Heart left ventricle (tissue), 16 donors: Measurements from ENCODE around the gene KCNC1. TPM values are rescaled to one million over a fixed set of nuclear protein-coding genes. Genes with fewer than 3 reads are reported as not detected.

Experiments
- ATAC-seq, 4 donors: fragments of 200-7000 bp; cut with Tn5 transposase; one replicate each; pipeline ENCODE4 v1.9.1; 2020 to 2022; ENCODE audit warnings: moderate library complexity in 4 of 4, mild to moderate bottlenecking in 3 of 4, moderate number of reproducible peaks in 1 of 4
- DNase-seq, 5 donors: peaks; one replicate each; pipeline ENCODE4 v3.0.0-alpha.2; 2020
- H3K27ac ChIP-seq, 12 donors: fragments of 200-600 bp; sonication (generic) in 4 of 12; one replicate each; pipeline versions ENCODE4 v1.5.0 to v1.8.0; 2016 to 2022; ENCODE audit warnings: mild to moderate bottlenecking in 2 of 12
- H3K27me3 ChIP-seq, 9 donors: fragments of 200-600 bp; sonication (generic) in 2 of 9; one replicate each; pipeline versions ENCODE4 v1.5.1 to v1.8.0; 2016 to 2022; ENCODE audit warnings: mild to moderate bottlenecking in 3 of 9
- H3K36me3 ChIP-seq, 9 donors: fragments of 200-600 bp; sonication (generic) in 2 of 9; one replicate each; pipeline versions ENCODE4 v1.5.0 to v1.8.0; 2018 to 2022; ENCODE audit warnings: mild to moderate bottlenecking in 2 of 9
- H3K4me1 ChIP-seq, 12 donors: fragments of 200-600 bp; sonication (generic) in 4 of 12; one replicate each; pipeline versions ENCODE4 v1.5.0 to v1.8.0; 2016 to 2022; ENCODE audit warnings: mild to moderate bottlenecking in 3 of 12
- H3K4me3 ChIP-seq, 12 donors: fragments of 200-600 bp; sonication (generic) in 4 of 12; one replicate each; pipeline versions ENCODE4 v1.5.0 to v1.8.0; 2017 to 2022; ENCODE audit warnings: mild to moderate bottlenecking in 9 of 12, moderate library complexity in 4 of 12
- H3K9me3 ChIP-seq, 12 donors: fragments of 200-600 bp; sonication (generic) in 4 of 12; one replicate each; pipeline versions ENCODE4 v1.5.0 to v1.8.0; 2016 to 2022; ENCODE audit warnings: mild to moderate bottlenecking in 1 of 12
- POLR2A ChIP-seq, 2 donors: fragments of 450-650 bp; IDR thresholded peaks; one replicate each; pipeline ENCODE4 v1.6.1; 2017; ENCODE audit warnings: antibody characterized with exemption in 2 of 2, mild to moderate bottlenecking in 2 of 2, moderate library complexity in 2 of 2
- WGBS, 4 donors: extraction: QIAGEN DNeasy Blood & Tissue Kit in 2 of 4; methylation state at CpG; one replicate each; pipeline versions ENCODE4 v1.1.5 to v1.1.7; 2013 to 2018; 5-methylcytosine and 5-hydroxymethylcytosine counted together
- intact Hi-C, 10 donors: fragments of 100-400 bp; cut with DNase I; formaldehyde crosslinking; loops; one replicate each; pipeline versions ENCODE4 v1.11.1 to v1.14.2; 2022
- polyA plus RNA-seq, 2 donors: library from polyadenylated mRNA; stranded (reverse); fragments of 200-250 nt; gene quantifications; one replicate each; pipeline ENCODE4 v1.2.3, GENCODE V29; 2013
- total RNA-seq, 9 donors: library from RNA; depleted of rRNA in 2 of 9; stranded (reverse); fragments of >200 nt in 2 of 9; fragmentation: NEBNext Ultra II Directional in 3 of 9; extraction: Animal tissue kit (Norgen Biotek cat#: 25700) in 3 of 9; gene quantifications; one replicate each; pipeline versions ENCODE4 v1.1.0 to v1.2.4, GENCODE V29; 2016 to 2023
- TF ChIP-seq, protein P1 (sequence below), 12 donors: fragments of 200-600 bp; sonication (generic) in 4 of 12; IDR thresholded peaks; one replicate each; pipeline versions ENCODE4 v1.5.0 to v1.8.0; 2018 to 2022; ENCODE audit warnings: antibody characterized with exemption in 12 of 12, mild to moderate bottlenecking in 5 of 12
- donor health status: ischemic (EF 13 %, LVEDD 7.1; RV severe dilation, severe dysfunction).
- donor health status: healthy with polysubstance abuse.
- donor health status: DM: no; HTN: yes; CAD: no.
- donor health status: DM: no; HTN: no; CAD: no.
- donor health status: ischemic (EF 25% LVEDD 6.9; RV normal size, moderate dysfunction).
- donor health status: ischemic (EF 25% LVEDD 5.7; RV mildly dilated, moderate dysfunction).
- donor health status: healthy.
- donor health status: DM: yes; HTN: yes; CAD: no.
- donor health status: ischemic (EF 35%, LVEDD 5.7; RV mildly dilated, moderate dysfunction).
- donor health status: nonischemic (EF 11% LVEDD 7.7; RV severe dilation, severe dysfunction).
- donor health status: DM: yes; HTN: yes; CAD: no.
- donor health status: PGD.
- donor health status: ischemic (EF 29% LVEDD 5.4; RV normal size, mild dysfunction).
- donor health status: nonischemic (EF 23%, LVEDD 6.1; RV moderate dilation, normal function).

KCNC1 gene
- total and polyA plus RNA-seq, 11 donors, result 0.02 to 0.25 (median 0.05) TPM; not detected in 8

DNA sequence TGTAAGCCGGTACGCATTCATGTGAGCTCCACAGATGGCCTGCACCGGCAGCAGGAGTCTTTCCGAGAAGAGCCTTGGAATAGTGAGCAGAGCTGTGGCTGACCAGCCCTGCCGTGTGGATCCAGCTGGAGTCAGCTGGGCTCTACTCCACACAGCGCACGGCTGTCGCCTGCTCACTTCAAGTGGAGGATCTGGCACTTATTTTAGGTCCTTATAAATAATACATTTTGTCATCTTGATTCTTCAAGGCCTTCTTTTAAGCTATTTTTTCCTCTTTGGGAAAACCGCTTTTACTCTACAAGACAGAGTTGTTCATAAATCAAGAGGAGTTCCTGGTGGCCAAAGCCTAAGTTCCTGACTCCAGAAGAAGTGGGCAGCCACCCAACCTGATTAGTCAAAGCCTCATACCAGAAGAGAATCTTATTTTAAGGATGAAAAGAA is 93.8 kb downstream of the KCNC1 start:
- 65 to 78% (median 73%) methylated on average over 9 of the region's 9 CpGs for WGBS, 4 donors
- ATAC-seq (peak; percentile 89 to 98 (median 96)), DNase-seq (peak; percentile 50 to 79 (median 70))
- intact Hi-C loops, result no loop called here
- Histone ChIP-seq H3K27me3 (no peaks in the 10 kb centered on the region), H3K36me3 (no peaks in the 10 kb centered on the region), H3K9me3 (no peaks in the 10 kb centered on the region), H3K4me1 (peaks cover 0 to 19% (median 0%) of the 10 kb centered on the region in 12 donors), H3K4me3 (no peak overlapping the region), H3K27ac (peak overlapping the region in 4 of 12 donors; percentile 6 to 52 (median 20))
- TF ChIP-seq POLR2A (IDR thresholded peaks at IDR 0.05), result no peak
- TF ChIP-seq, protein P1, sequence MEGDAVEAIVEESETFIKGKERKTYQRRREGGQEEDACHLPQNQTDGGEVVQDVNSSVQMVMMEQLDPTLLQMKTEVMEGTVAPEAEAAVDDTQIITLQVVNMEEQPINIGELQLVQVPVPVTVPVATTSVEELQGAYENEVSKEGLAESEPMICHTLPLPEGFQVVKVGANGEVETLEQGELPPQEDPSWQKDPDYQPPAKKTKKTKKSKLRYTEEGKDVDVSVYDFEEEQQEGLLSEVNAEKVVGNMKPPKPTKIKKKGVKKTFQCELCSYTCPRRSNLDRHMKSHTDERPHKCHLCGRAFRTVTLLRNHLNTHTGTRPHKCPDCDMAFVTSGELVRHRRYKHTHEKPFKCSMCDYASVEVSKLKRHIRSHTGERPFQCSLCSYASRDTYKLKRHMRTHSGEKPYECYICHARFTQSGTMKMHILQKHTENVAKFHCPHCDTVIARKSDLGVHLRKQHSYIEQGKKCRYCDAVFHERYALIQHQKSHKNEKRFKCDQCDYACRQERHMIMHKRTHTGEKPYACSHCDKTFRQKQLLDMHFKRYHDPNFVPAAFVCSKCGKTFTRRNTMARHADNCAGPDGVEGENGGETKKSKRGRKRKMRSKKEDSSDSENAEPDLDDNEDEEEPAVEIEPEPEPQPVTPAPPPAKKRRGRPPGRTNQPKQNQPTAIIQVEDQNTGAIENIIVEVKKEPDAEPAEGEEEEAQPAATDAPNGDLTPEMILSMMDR (IDR thresholded peaks at IDR 0.05), result no peak

DNA sequence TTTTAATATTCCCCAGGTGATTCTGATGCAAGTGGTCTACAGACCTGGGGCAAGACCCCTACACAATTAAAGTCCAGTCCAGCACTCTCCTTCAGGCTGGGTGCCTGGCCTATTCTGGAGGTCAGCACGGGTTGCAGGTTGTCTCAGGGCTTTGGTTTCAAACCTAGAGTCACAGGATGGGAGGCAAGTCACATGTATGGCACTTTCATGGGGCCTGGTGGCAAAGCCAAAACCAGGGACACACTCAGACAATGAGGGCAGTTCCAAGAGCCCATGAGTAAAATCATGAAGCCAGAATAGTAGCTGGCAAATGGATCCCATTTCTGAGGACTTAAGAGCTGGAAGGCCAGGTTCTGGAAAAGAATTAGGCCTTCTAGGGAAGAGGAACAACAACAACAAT is 96.6 kb downstream of the KCNC1 start:
- WGBS, 4 donors, result 78 to 100% (median 92%) methylated on average over 1 of the region's 1 CpG
- DNase-seq, result no peak
- H3K36me3 ChIP-seq, result no peaks in the 10 kb centered on the region
- no peak for ATAC-seq
- peaks cover 0 to 19% (median 0%) of the 10 kb centered on the region in 12 donors for H3K4me1 ChIP-seq
- TF ChIP-seq POLR2A (IDR thresholded peaks at IDR 0.05), result no peak
- TF ChIP-seq, protein P1 (IDR thresholded peaks at IDR 0.05), result no peak
- no peaks in the 10 kb centered on the region for H3K9me3 ChIP-seq
- H3K27me3 ChIP-seq, result no peaks in the 10 kb centered on the region
- intact Hi-C loops, result no loop called here
- no peak overlapping the region for H3K4me3 ChIP-seq
- no peak overlapping the region for H3K27ac ChIP-seq

DNA sequence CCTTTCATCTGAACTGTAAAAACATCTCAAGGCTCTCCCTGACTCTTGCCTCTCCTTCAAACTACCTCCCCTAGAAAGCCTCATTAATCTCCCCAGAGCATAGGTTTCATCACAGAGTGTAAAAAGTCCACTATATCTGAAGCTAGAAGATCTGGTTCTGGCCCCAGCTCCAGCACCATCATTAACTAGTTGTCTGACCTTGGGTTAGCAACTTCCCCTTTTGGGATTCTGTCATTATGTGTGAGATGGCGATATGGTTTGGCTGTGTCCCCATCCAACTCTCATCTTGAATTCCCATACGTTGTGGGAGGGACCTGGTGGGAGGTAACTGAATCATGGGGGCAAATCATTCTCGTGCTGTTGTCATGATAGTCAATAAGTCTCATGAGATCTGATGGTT is 97.3 kb downstream of the KCNC1 start:
- H3K27me3 ChIP-seq, result no peaks in the 10 kb centered on the region
- ATAC-seq, result no peak
- no peaks in the 10 kb centered on the region for H3K9me3 ChIP-seq
- no peak for TF ChIP-seq POLR2A (IDR thresholded peaks at IDR 0.05)
- TF ChIP-seq, protein P1 (IDR thresholded peaks at IDR 0.05), result no peak
- WGBS, 4 donors, result 86 to 95% (median 88%) methylated on average over 3 of the region's 3 CpGs
- H3K36me3 ChIP-seq, result no peaks in the 10 kb centered on the region
- intact Hi-C loops, result no loop called here
- no peak overlapping the region for H3K27ac ChIP-seq
- H3K4me3 ChIP-seq, result no peak overlapping the region
- no peak for DNase-seq
- H3K4me1 ChIP-seq, result peaks cover 0 to 19% (median 0%) of the 10 kb centered on the region in 12 donors

Other genes with a start within 250 kb of the KCNC1 start
- under 1 TPM in 1 of 9 donors, not detected in 8; 0.16 TPM for gene USH1C, start 190.4 kb upstream of the KCNC1 start, total RNA-seq
- gene USH1C, start 190.4 kb upstream of the KCNC1 start, polyA plus RNA-seq, result under 1 TPM; 0.06 to 0.23 TPM
- not detected for gene OTOG, start 187.5 kb upstream of the KCNC1 start, total RNA-seq
- gene OTOG, start 187.5 kb upstream of the KCNC1 start, polyA plus RNA-seq, result not detected
- not detected for gene MYOD1, start 15.2 kb upstream of the KCNC1 start, total RNA-seq
- not detected for gene MYOD1, start 15.2 kb upstream of the KCNC1 start, polyA plus RNA-seq